DOHH2 (cell line): Measurements from ENCODE around the gene IRF2BPL.

Experiments used
- H3F3A ChIP-seq: fragments of 200-600 bp; sonication (generic), shearing (Covaris generic); 2 replicates; pipeline ENCODE4 v1.6.0; 2016; ENCODE audit warnings: antibody characterized with exemption, mild to moderate bottlenecking; ENCODE audit not compliant: control insufficient read depth, insufficient read depth
- H3K27ac ChIP-seq: fragments of 200-600 bp; sonication (generic); 2 replicates; pipeline ENCODE4 v1.5.1; 2014; ENCODE audit warnings: low read depth, mild to moderate bottlenecking, low read length, moderate library complexity
- H3K27me3 ChIP-seq: fragments of 200-600 bp; sonication (generic); 2 replicates; pipeline ENCODE4 v1.6.1; 2014; ENCODE audit warnings: mild to moderate bottlenecking, low read length, mixed read lengths; ENCODE audit not compliant: control insufficient read depth
- H3K36me3 ChIP-seq: fragments of 200-600 bp; sonication (generic); 2 replicates; pipeline ENCODE4 v1.6.1; 2014; ENCODE audit warnings: mild to moderate bottlenecking, low read length, moderate library complexity, mixed read lengths; ENCODE audit not compliant: control insufficient read depth
- H3K4me1 ChIP-seq: fragments of 200-600 bp; sonication (generic); 2 replicates; pipeline ENCODE4 v1.6.1; 2014; ENCODE audit warnings: mild to moderate bottlenecking, low read length, mixed read lengths; ENCODE audit not compliant: control insufficient read depth
- H3K4me2 ChIP-seq: fragments of 200-600 bp; sonication (generic); 2 replicates; pipeline ENCODE4 v1.6.0; 2014; ENCODE audit warnings: mild to moderate bottlenecking, low read length, moderate library complexity
- H3K4me3 ChIP-seq: fragments of 200-600 bp; sonication (generic); 2 replicates; pipeline ENCODE4 v1.5.1; 2014; ENCODE audit warnings: mild to moderate bottlenecking, low read length, mixed read lengths
- H3K79me2 ChIP-seq: fragments of 200-600 bp; sonication (generic); 2 replicates; pipeline ENCODE4 v1.6.1; 2014; ENCODE audit warnings: mild to moderate bottlenecking, low read length, mixed read lengths; ENCODE audit not compliant: control insufficient read depth
- H3K9me2 ChIP-seq: fragments of 200-600 bp; sonication (generic); replicated peaks from 2 replicates; pipeline ENCODE4 v1.6.1; 2014; ENCODE audit warnings: mild to moderate bottlenecking, low read length, mixed read lengths; ENCODE audit not compliant: control insufficient read depth
- H3K9me3 ChIP-seq: fragments of 200-600 bp; sonication (generic); 2 replicates; pipeline ENCODE4 v1.6.1; 2014; ENCODE audit warnings: antibody characterized with exemption, low read length, mixed read lengths; ENCODE audit not compliant: control insufficient read depth, insufficient read depth
- H4K20me1 ChIP-seq: fragments of 200-600 bp; sonication (generic); 2 replicates; pipeline ENCODE4 v1.6.0; 2014; ENCODE audit warnings: low read depth, mild to moderate bottlenecking, antibody characterized with exemption, low read length, moderate library complexity; ENCODE audit not compliant: control insufficient read depth, insufficient read depth
- CTCF ChIP-seq: fragments of 200-600 bp; sonication (generic); IDR thresholded peaks from one replicate; pipeline ENCODE4 v1.5.1; 2014; ENCODE audit warnings: antibody characterized with exemption, mild to moderate bottlenecking, low read depth, low read length; ENCODE audit not compliant: poor library complexity, severe bottlenecking
- EZH2phosphoT487 ChIP-seq: fragments of 200-600 bp; sonication (generic); IDR thresholded peaks from 2 replicates; pipeline ENCODE4 v1.6.1; 2017; ENCODE audit warnings: borderline replicate concordance, mild to moderate bottlenecking, antibody characterized with exemption, low read length, moderate library complexity, mixed read lengths

The IRF2BPL gene

GRCh38 chr14:77068517-77069200 is 40.2 kb upstream of the IRF2BPL start:
- peaks cover 16% of the 10 kb centered on the region for H3K4me1 ChIP-seq
- no peaks in the 10 kb centered on the region for H3K36me3 ChIP-seq
- peaks cover 5% of the 10 kb centered on the region; the same call in 1 of the 2 replicates for H4K20me1 ChIP-seq
- H3K9me2 ChIP-seq: no peaks in the 10 kb centered on the region
- no peaks in the 10 kb centered on the region for H3K9me3 ChIP-seq
- no peak for TF ChIP-seq EZH2phosphoT487
- TF ChIP-seq CTCF: no peak
- H3K27me3 ChIP-seq: peaks cover 48% of the 10 kb centered on the region
- H3F3A ChIP-seq: no peaks in the 10 kb centered on the region
- H3K27ac ChIP-seq: no peak overlapping the region
- H3K4me2 ChIP-seq: no peak overlapping the region
- H3K4me3 ChIP-seq: no peak overlapping the region
- H3K79me2 ChIP-seq: no peaks in the 10 kb centered on the region

GRCh38 chr14:77067632-77068516 is 39.4 kb upstream of the IRF2BPL start:
- no peak overlapping the region for H3K27ac ChIP-seq
- peak; percentile 93 for TF ChIP-seq CTCF
- TF ChIP-seq EZH2phosphoT487: no peak
- H3K36me3 ChIP-seq: no peaks in the 10 kb centered on the region
- H3K4me2 ChIP-seq: no peak overlapping the region
- H3K27me3 ChIP-seq: peaks cover 54% of the 10 kb centered on the region
- no peaks in the 10 kb centered on the region for H3F3A ChIP-seq
- H3K4me1 ChIP-seq: peaks cover 16% of the 10 kb centered on the region
- no peaks in the 10 kb centered on the region for H3K79me2 ChIP-seq
- no peaks in the 10 kb centered on the region for H3K9me2 ChIP-seq
- no peak overlapping the region for H3K4me3 ChIP-seq
- H3K9me3 ChIP-seq: no peaks in the 10 kb centered on the region
- peaks cover 5% of the 10 kb centered on the region; the same call in 1 of the 2 replicates for H4K20me1 ChIP-seq

GRCh38 chr14:77066578-77067172 is 38.2 kb upstream of the IRF2BPL start:
- peaks cover 16% of the 10 kb centered on the region for H3K4me1 ChIP-seq
- TF ChIP-seq CTCF (no peak), EZH2phosphoT487 (no peak)
- no peak overlapping the region for H3K4me2 ChIP-seq
- no peaks in the 10 kb centered on the region for H3K36me3 ChIP-seq
- H3K79me2 ChIP-seq: no peaks in the 10 kb centered on the region
- H3K9me3 ChIP-seq: no peaks in the 10 kb centered on the region
- H3K27ac ChIP-seq: no peak overlapping the region
- H3K9me2 ChIP-seq: no peaks in the 10 kb centered on the region
- no peaks in the 10 kb centered on the region for H3F3A ChIP-seq
- peaks cover 51% of the 10 kb centered on the region for H3K27me3 ChIP-seq
- H4K20me1 ChIP-seq: peaks cover 5% of the 10 kb centered on the region; the same call in 1 of the 2 replicates
- H3K4me3 ChIP-seq: no peak overlapping the region
